NCI-H446 (cell line): ENCODE measurements around the gene SCNN1G.
"Not testable (repeated sequence)": the region's sequence is repeated elsewhere in the genome, so short reads cannot be mapped to it uniquely, and the experiment has no call there.

Experiments
- DNase-seq, 2 experiments: peaks; one replicate each; lab custom pipeline; 2025; lab: John Stamatoyannopoulos, UW

SCNN1G gene

GRCh38 chr16:23252310-23252709 lies 69.8 kb downstream of the SCNN1G start:
- no peak for DNase-seq

- DNase-seq, result not testable (repeated sequence)
Observed at GRCh38 chr16:23253650-23254049, 71.1 kb downstream of the SCNN1G start.

GRCh38 chr16:23254338-23254737 lies 71.8 kb downstream of the SCNN1G start:
- DNase-seq, result no peak

GRCh38 chr16:23255000-23255399 lies 72.5 kb downstream of the SCNN1G start:
- DNase-seq, result no peak

GRCh38 chr16:23256440-23256839 lies 73.9 kb downstream of the SCNN1G start:
- DNase-seq, result no peak

- DNase-seq, result no peak
Observed at GRCh38 chr16:23257682-23258081, 75.1 kb downstream of the SCNN1G start.

GRCh38 chr16:23258919-23259237 lies 76.3 kb downstream of the SCNN1G start:
- no peak for DNase-seq
